Stomach (tissue), 9 donors: ENCODE data around the gene RASL10A. TPM values are rescaled to one million over a fixed set of nuclear protein-coding genes. Genes with fewer than 3 reads are reported as not detected.

Experiments
- DNase-seq, 2 donors: peaks; one replicate each; pipeline versions ENCODE4 v3.0.0 to v3.0.0-alpha.2; 2013 to 2019
- H3K27ac ChIP-seq, 5 donors: fragments of 200-600 bp in 4 of 5; sonication (generic) in 4 of 5; one replicate each; pipeline ENCODE4 v1.5.1; 2013 to 2019; ENCODE audit warnings: mild to moderate bottlenecking in 1 of 5, moderate library complexity in 1 of 5
- H3K27me3 ChIP-seq, 3 donors: fragments of 200-600 bp; sonication (generic); one replicate each; pipeline ENCODE4 v1.5.1; 2017 to 2019; ENCODE audit warnings: mixed run types in 1 of 3
- H3K36me3 ChIP-seq, 4 donors: fragments of 200-600 bp; sonication (generic); 1 replicate in 3 of 4; 2 replicates in 1 of 4; pipeline ENCODE4 v1.5.1; 2016 to 2019
- H3K4me1 ChIP-seq, 4 donors: fragments of 200-600 bp; sonication (generic); one replicate each; pipeline ENCODE4 v1.5.1; 2016 to 2019
- H3K4me3 ChIP-seq, 4 donors: fragments of 200-600 bp; sonication (generic) in 3 of 4; one replicate each; pipeline ENCODE4 v1.5.1; 2016 to 2019; ENCODE audit warnings: mild to moderate bottlenecking in 1 of 4
- H3K9me3 ChIP-seq, 4 donors: fragments of 200-600 bp; sonication (generic); one replicate each; pipeline ENCODE4 v1.5.1; 2016 to 2019
- CTCF ChIP-seq, 7 experiments: fragments of 450-650 bp in 4 of 7; fragments of 200-600 bp in 3 of 7; sonication (generic) in 3 of 7; IDR thresholded peaks; one replicate each; pipeline ENCODE4 v1.5.1; 2016 to 2019; ENCODE audit warnings: antibody characterized with exemption in 7 of 7, control low read depth in 2 of 7, mild to moderate bottlenecking in 1 of 7
- EP300 ChIP-seq: sonication (generic); formaldehyde crosslinking; IDR thresholded peaks from one replicate; pipeline ENCODE4 v1.6.1; 2017; ENCODE audit warnings: antibody characterized with exemption
- POLR2A ChIP-seq, 4 donors: fragments of 450-650 bp; IDR thresholded peaks; one replicate each; pipeline ENCODE4 v1.6.1; 2016; ENCODE audit warnings: antibody characterized with exemption in 4 of 4, control low read depth in 2 of 4, mild to moderate bottlenecking in 1 of 4, moderate library complexity in 1 of 4
- POLR2AphosphoS5 ChIP-seq, 3 donors: sonication (generic); formaldehyde crosslinking; IDR thresholded peaks; one replicate each; pipeline ENCODE4 v1.6.1; 2016; ENCODE audit warnings: antibody characterized with exemption in 3 of 3
- WGBS, 5 donors: extraction: QIAGEN DNeasy Blood & Tissue Kit in 3 of 5; methylation state at CpG; one replicate each; pipeline versions ENCODE4 v1.1.5 to v1.1.7; 2013 to 2018; 5-methylcytosine and 5-hydroxymethylcytosine counted together
- intact Hi-C: fragments of 100-400 bp; cut with DNase I; formaldehyde crosslinking; loops from one replicate; pipeline ENCODE4 v1.15.1; 2023; ENCODE audit warnings: low total_unique reads
- polyA plus RNA-seq, 3 donors: library from polyadenylated mRNA; stranded (reverse); fragments of 200-250 nt; gene quantifications; one replicate each; pipeline ENCODE4 v1.2.3, GENCODE V29; 2013
- total RNA-seq, 5 donors: library from RNA; depleted of rRNA; stranded (reverse); fragments of >200 nt; gene quantifications; one replicate each; pipeline versions ENCODE4 v1.1.0 to v1.2.3, GENCODE V29; 2014 to 2016
- donor health status: healthy with polysubstance abuse.
- donor health status: Bipolar disorder and iron deficiency.
- donor health status: healthy.

RASL10A gene
- total and polyA plus RNA-seq, 8 donors, result 0.19 to 3.5 (median 0.57) TPM; not detected in 4

GRCh38 chr22:29327089-29327764 lies 11.7 kb upstream of the RASL10A start:
- 85 to 89% (median 87%) methylated on average over 14 to 15 of the region's 15 CpGs for WGBS, 5 donors
- intact Hi-C loops, result no loop called here
- Histone ChIP-seq H3K4me3 (no peak overlapping the region), H3K27me3 (no peaks in the 10 kb centered on the region), H3K4me1 (peaks cover 0 to 10% (median 0%) of the 10 kb centered on the region in 4 donors), H3K9me3 (no peaks in the 10 kb centered on the region), H3K36me3 (peaks cover 50 to 64% (median 63%) of the 10 kb centered on the region in 4 donors), H3K27ac (no peak overlapping the region)
- TF ChIP-seq EP300 (no peak), POLR2A (IDR thresholded peaks at IDR 0.05) (no peak), POLR2AphosphoS5 (IDR thresholded peaks at IDR 0.05) (no peak), CTCF (IDR thresholded peaks at IDR 0.05) (no peak)
- no peak for DNase-seq

GRCh38 chr22:29326481-29326880 lies 11.0 kb upstream of the RASL10A start:
- intact Hi-C loops, result no loop called here
- Histone ChIP-seq H3K4me1 (peaks cover 0 to 17% (median 0%) of the 10 kb centered on the region in 4 donors), H3K27ac (no peak overlapping the region), H3K4me3 (no peak overlapping the region), H3K27me3 (no peaks in the 10 kb centered on the region), H3K36me3 (peaks cover 47 to 57% (median 56%) of the 10 kb centered on the region in 4 donors), H3K9me3 (no peaks in the 10 kb centered on the region)
- TF ChIP-seq POLR2AphosphoS5 (IDR thresholded peaks at IDR 0.05), result no peak
- TF ChIP-seq EP300, result no peak
- no peak for TF ChIP-seq CTCF (IDR thresholded peaks at IDR 0.05)
- no peak for TF ChIP-seq POLR2A (IDR thresholded peaks at IDR 0.05)
- 84 to 91% (median 85%) methylated on average over 9 to 10 of the region's 10 CpGs for WGBS, 5 donors
- no peak for DNase-seq

GRCh38 chr22:29325785-29326315 lies 10.4 kb upstream of the RASL10A start:
- DNase-seq, result no peak
- Histone ChIP-seq H3K27ac (no peak overlapping the region), H3K4me1 (peaks cover 0 to 15% (median 0%) of the 10 kb centered on the region in 4 donors), H3K9me3 (no peaks in the 10 kb centered on the region), H3K36me3 (peaks cover 42 to 50% (median 50%) of the 10 kb centered on the region in 4 donors), H3K27me3 (no peaks in the 10 kb centered on the region), H3K4me3 (no peak overlapping the region)
- intact Hi-C loops, result no loop called here
- no peak for TF ChIP-seq POLR2AphosphoS5 (IDR thresholded peaks at IDR 0.05)
- no peak for TF ChIP-seq CTCF (IDR thresholded peaks at IDR 0.05)
- TF ChIP-seq POLR2A (IDR thresholded peaks at IDR 0.05), result no peak
- TF ChIP-seq EP300, result no peak
- 48 to 73% (median 68%) methylated on average over 9 of the region's 9 CpGs for WGBS, 5 donors

GRCh38 chr22:29325356-29325755 lies 9.9 kb upstream of the RASL10A start:
- Histone ChIP-seq H3K4me1 (peaks cover 0 to 10% (median 0%) of the 10 kb centered on the region in 4 donors), H3K36me3 (peaks cover 40 to 46% (median 45%) of the 10 kb centered on the region in 4 donors), H3K4me3 (no peak overlapping the region), H3K27ac (no peak overlapping the region), H3K9me3 (no peaks in the 10 kb centered on the region), H3K27me3 (no peaks in the 10 kb centered on the region)
- DNase-seq, result no peak
- 80 to 87% (median 82%) methylated on average over 8 of the region's 8 CpGs for WGBS, 5 donors
- intact Hi-C loops, result no loop called here
- no peak for TF ChIP-seq POLR2A (IDR thresholded peaks at IDR 0.05)
- TF ChIP-seq CTCF (IDR thresholded peaks at IDR 0.05), result no peak
- no peak for TF ChIP-seq POLR2AphosphoS5 (IDR thresholded peaks at IDR 0.05)
- no peak for TF ChIP-seq EP300
